A549 (cell line): ENCODE data around the gene RPE. TPM values are rescaled to one million over a fixed set of nuclear protein-coding genes. Genes with fewer than 3 reads are reported as not detected.

Experiments
- ATAC-seq, 2 experiments: fragments of 200-7000 bp in 1 of 2; fragments of >200 bp in 1 of 2; cut with Nextera tagmentation in 1 of 2; cut with Tn5 transposase in 1 of 2; 3 replicates each; pipeline versions ENCODE4 v1.8.0 to v1.9.1; 2018 to 2020; ENCODE audit warnings: mild to moderate bottlenecking in 1 of 2, moderate library complexity in 1 of 2
- CTCF ChIA-PET: fragments of 300-600 bp; sonication (Branson Sonifier 250); formaldehyde crosslinking; extraction: SDS; loops from one replicate; lab custom pipeline; 2021; ENCODE audit warnings: antibody characterized with exemption, inconsistent platforms; lab: Yijun Ruan, JAX
- POLR2A ChIA-PET: fragments of 350-600 bp; formaldehyde crosslinking; extraction: SDS; loops from one replicate; lab custom pipeline; 2021; ENCODE audit warnings: antibody characterized with exemption, inconsistent platforms; lab: Yijun Ruan, JAX
- DNase-seq, 2 experiments: peaks; one replicate each; pipeline versions ENCODE4 v3.0.0 to v3.0.0-alpha.2; 2011 to 2016; ENCODE audit warnings: low read depth in 1 of 2, low spot score in 1 of 2
- FAIRE-seq: peaks from 2 replicates; lab custom pipeline; 2011; peaks lifted over from hg19 to GRCh38; lab: Jason Lieb, UNC
- H3K27ac ChIP-seq, 2 experiments: fragments of >200 bp; sonication (Bioruptor Twin); formaldehyde crosslinking; 3 replicates each; pipeline ENCODE4 v1.5.1; 2016 to 2017
- H3K4me1 ChIP-seq: fragments of >200 bp; sonication (Bioruptor Twin); formaldehyde crosslinking; 3 replicates; pipeline ENCODE4 v1.6.1; 2016
- H3K4me2 ChIP-seq: fragments of >200 bp; sonication (Bioruptor Twin); formaldehyde crosslinking; 3 replicates; pipeline ENCODE4 v1.6.1; 2016
- H3K4me3 ChIP-seq: fragments of >200 bp; sonication (Bioruptor Twin); formaldehyde crosslinking; 3 replicates; pipeline ENCODE4 v1.5.1; 2016
- H3K9me3 ChIP-seq: fragments of >200 bp; sonication (Bioruptor Twin); formaldehyde crosslinking; 3 replicates; pipeline ENCODE4 v1.6.1; 2016
- ESRRA ChIP-seq: fragments of 150-350 bp; IDR thresholded peaks from 2 replicates; pipeline ENCODE4 v1.6.1; 2014; ENCODE audit warnings: mild to moderate bottlenecking, low read length, borderline replicate concordance
- JUN ChIP-seq, 2 experiments: fragments of >200 bp; sonication (Bioruptor Twin); formaldehyde crosslinking; IDR thresholded peaks; 2 replicates in 1 of 2; 3 replicates in 1 of 2; pipeline ENCODE4 v1.6.1; 2016 to 2017
- KDM1A ChIP-seq: fragments of 200-600 bp; sonication (generic); IDR thresholded peaks from 2 replicates; pipeline ENCODE4 v1.6.1; 2016; ENCODE audit warnings: low read depth, mild to moderate bottlenecking
- KDM5A ChIP-seq: fragments of 200-600 bp; sonication (generic); IDR thresholded peaks from 2 replicates; pipeline ENCODE4 v1.6.1; 2016; ENCODE audit warnings: antibody characterized with exemption, mild to moderate bottlenecking
- NFE2L2 ChIP-seq: fragments of 150-350 bp; conservative IDR thresholded peaks from 2 replicates; pipeline ENCODE4 v1.6.1; 2014; ENCODE audit warnings: low read length
- PHF8 ChIP-seq: fragments of 200-600 bp; sonication (generic); IDR thresholded peaks from 2 replicates; pipeline ENCODE4 v1.6.1; 2016; ENCODE audit warnings: low read depth, mild to moderate bottlenecking, antibody characterized with exemption, moderate library complexity, borderline replicate concordance
- POLR2A ChIP-seq: IDR thresholded peaks from 2 replicates; pipeline ENCODE4 v1.6.1; 2012; ENCODE audit warnings: mild to moderate bottlenecking, low read length
- POLR2AphosphoS2 ChIP-seq: conservative IDR thresholded peaks from 2 replicates; pipeline ENCODE4 v1.6.1; 2012; ENCODE audit warnings: low read length, improper control_type of control experiment, inconsistent platforms
- WGBS: methylation state at CpG from one replicate; pipeline ENCODE4 v1.1.6; 2017; ENCODE audit errors: missing lambda C conversion rate; 5-methylcytosine and 5-hydroxymethylcytosine counted together
- polyA minus RNA-seq: library from RNA; depleted of rRNA, polyadenylated mRNA; stranded (reverse); fragments of >200 nt; gene quantifications from 2 replicates; pipeline ENCODE4 v1.2.3, GENCODE V29; 2011; rRNA and poly(A)+ RNA removed
- polyA plus RNA-seq, 4 experiments: library from polyadenylated mRNA; depleted of rRNA in 3 of 4; stranded (reverse); fragments of >200 nt; fragmentation: RNase III in 1 of 4; extraction: RNeasy Plus Mini Kit Qiagen cat#74134 plus additional on column Dnase treatment in 1 of 4; gene quantifications; 2 replicates in 3 of 4; 3 replicates in 1 of 4; pipeline ENCODE4 v1.2.3, GENCODE V29; 2011 to 2017
- TF ChIP-seq, protein P1 (sequence below): fragments of 450-650 bp; IDR thresholded peaks from 2 replicates; pipeline ENCODE4 v1.6.1; 2014; ENCODE audit warnings: antibody characterized with exemption
- TF ChIP-seq, protein P2 (sequence below): IDR thresholded peaks from 2 replicates; pipeline ENCODE4 v1.6.1; 2012
- TF ChIP-seq, protein P3 (sequence below): fragments of >200 bp; sonication (Bioruptor Twin); formaldehyde crosslinking; IDR thresholded peaks from 3 replicates; pipeline ENCODE4 v1.6.1; 2016
- TF ChIP-seq, protein P4 (sequence below): IDR thresholded peaks from 2 replicates; pipeline ENCODE4 v1.6.1; 2012; ENCODE audit warnings: low read depth, borderline replicate concordance
- TF ChIP-seq, protein P5 (sequence below): fragments of 250-450 bp; sonication (Bioruptor Pico); IDR thresholded peaks from 2 replicates; pipeline ENCODE4 v1.5.0; 2020; ENCODE audit warnings: low read depth, mild to moderate bottlenecking, moderate library complexity
- TF ChIP-seq, protein P6 (sequence below): IDR thresholded peaks from 2 replicates; pipeline ENCODE4 v1.6.1; 2012

The RPE gene
- polyA plus RNA-seq (2011; rRNA removed) (116 and 118 TPM in 2 replicates), polyA plus RNA-seq (2017; fragmentation: RNase III; extraction: RNeasy Plus Mini Kit Qiagen cat#74134 plus additional on column Dnase treatment) (77.1 to 85.8 TPM (median 81.5 TPM) in 3 replicates), polyA minus RNA-seq (121 and 159 TPM in 2 replicates)
- polyA plus RNA-seq (2012; cell fraction: cytosol; rRNA removed) = 76.7 and 83.2 TPM in 2 replicates
- 77.0 and 108 TPM in 2 replicates for polyA plus RNA-seq (2012; cell fraction: nucleus; rRNA removed)

DNA sequence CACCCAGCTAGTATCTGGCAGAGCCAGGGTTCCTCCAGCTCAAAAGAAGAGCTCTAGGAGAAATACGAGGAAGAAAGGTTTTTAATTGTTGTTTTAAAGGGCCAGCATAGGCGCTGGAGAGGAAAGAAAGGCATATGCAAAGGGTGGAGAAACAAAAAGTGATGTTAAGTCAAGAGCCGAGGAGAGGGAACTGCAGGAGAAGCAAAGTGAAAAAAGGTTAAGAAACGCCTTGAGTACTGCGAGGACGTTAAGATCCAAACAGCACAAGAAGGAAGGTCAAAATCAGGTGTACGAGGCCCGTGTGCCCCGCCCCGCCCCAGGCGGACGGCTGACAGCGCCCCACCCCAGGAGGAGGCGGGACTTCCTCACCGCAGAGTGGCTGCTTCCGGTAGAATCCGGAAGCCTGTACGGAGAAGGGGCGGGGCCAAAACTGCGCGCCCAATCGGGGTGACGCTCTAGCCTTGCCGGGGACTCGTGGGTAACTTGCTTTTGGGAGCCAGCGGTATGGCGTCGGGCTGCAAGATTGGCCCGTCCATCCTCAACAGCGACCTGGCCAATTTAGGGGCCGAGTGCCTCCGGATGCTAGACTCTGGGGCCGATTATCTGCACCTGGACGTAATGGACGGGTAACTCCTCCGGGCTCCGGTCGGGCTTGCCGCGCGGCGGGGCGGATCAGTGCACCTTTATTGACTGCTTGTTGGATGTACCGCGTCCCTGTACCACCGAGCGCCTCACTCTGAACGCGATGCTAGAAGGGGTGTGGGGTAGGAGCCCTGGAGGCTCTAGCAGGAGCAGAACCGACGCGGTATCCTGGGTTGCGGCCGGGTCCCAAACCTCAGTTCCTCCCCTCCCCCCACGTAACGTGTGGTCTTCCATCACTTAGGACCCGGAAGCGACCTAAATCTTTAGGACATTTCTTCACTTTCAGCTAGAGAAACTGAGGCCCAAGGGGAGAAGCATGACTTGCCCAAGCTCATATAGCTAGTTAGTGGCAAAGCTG, at the start of gene RPE:
Gene RPE, plus strand, starts transcription at position 481 of the 1,000 bp plus-strand sequence. Its CDS starts 24 bp downstream, at position 505.
- Histone ChIP-seq H3K4me1 (peaks cover 20% of the 10 kb centered on the region; the same call in 2 of the 3 replicates), H3K4me2 (peak within 1 kb of the TSS; percentile 84), H3K4me3 (peak within 1 kb of the TSS; percentile 74), H3K27ac (peak within 1 kb of the TSS; percentile 80 to 92), H3K9me3 (no peaks in the 10 kb centered on the region)
- TF ChIP-seq KDM1A (peak; percentile 62; the same call in 1 of the 2 replicates), KDM5A (peak; percentile 70), POLR2A (peak; percentile 61), JUN (IDR thresholded peaks at IDR 0.05) (peak in 1 of 2 experiments; percentile 67; a peak in 2 of 5 replicates), ESRRA (no peak), NFE2L2 (no peak), PHF8 (peak; percentile 86; the same call in 1 of the 2 replicates)
- TF ChIP-seq, protein P1, sequence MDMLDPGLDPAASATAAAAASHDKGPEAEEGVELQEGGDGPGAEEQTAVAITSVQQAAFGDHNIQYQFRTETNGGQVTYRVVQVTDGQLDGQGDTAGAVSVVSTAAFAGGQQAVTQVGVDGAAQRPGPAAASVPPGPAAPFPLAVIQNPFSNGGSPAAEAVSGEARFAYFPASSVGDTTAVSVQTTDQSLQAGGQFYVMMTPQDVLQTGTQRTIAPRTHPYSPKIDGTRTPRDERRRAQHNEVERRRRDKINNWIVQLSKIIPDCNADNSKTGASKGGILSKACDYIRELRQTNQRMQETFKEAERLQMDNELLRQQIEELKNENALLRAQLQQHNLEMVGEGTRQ = 0 out of 2 replicates have a peak, but pooled peaks have one; percentile 12
- TF ChIP-seq, protein P2, sequence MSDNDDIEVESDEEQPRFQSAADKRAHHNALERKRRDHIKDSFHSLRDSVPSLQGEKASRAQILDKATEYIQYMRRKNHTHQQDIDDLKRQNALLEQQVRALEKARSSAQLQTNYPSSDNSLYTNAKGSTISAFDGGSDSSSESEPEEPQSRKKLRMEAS = peak; percentile 88
- TF ChIP-seq, protein P3, sequence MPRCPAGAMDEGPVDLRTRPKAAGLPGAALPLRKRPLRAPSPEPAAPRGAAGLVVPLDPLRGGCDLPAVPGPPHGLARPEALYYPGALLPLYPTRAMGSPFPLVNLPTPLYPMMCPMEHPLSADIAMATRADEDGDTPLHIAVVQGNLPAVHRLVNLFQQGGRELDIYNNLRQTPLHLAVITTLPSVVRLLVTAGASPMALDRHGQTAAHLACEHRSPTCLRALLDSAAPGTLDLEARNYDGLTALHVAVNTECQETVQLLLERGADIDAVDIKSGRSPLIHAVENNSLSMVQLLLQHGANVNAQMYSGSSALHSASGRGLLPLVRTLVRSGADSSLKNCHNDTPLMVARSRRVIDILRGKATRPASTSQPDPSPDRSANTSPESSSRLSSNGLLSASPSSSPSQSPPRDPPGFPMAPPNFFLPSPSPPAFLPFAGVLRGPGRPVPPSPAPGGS = peak; percentile 41; the same call in 2 of the 3 replicates
- TF ChIP-seq, protein P4, sequence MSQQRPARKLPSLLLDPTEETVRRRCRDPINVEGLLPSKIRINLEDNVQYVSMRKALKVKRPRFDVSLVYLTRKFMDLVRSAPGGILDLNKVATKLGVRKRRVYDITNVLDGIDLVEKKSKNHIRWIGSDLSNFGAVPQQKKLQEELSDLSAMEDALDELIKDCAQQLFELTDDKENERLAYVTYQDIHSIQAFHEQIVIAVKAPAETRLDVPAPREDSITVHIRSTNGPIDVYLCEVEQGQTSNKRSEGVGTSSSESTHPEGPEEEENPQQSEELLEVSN = peak; percentile 73
- TF ChIP-seq, protein P5, sequence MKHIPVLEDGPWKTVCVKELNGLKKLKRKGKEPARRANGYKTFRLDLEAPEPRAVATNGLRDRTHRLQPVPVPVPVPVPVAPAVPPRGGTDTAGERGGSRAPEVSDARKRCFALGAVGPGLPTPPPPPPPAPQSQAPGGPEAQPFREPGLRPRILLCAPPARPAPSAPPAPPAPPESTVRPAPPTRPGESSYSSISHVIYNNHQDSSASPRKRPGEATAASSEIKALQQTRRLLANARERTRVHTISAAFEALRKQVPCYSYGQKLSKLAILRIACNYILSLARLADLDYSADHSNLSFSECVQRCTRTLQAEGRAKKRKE (CRISPR knock-in tag) = no peak
- ATAC-seq (peak; percentile 99 to 100), FAIRE-seq (no peak), DNase-seq (peak; percentile 73 to 94)
- POLR2A ChIA-PET = no interaction called here
- CTCF ChIA-PET = no interaction called here
- WGBS = 2% methylated on average over 27 of the region's 58 CpGs

DNA sequence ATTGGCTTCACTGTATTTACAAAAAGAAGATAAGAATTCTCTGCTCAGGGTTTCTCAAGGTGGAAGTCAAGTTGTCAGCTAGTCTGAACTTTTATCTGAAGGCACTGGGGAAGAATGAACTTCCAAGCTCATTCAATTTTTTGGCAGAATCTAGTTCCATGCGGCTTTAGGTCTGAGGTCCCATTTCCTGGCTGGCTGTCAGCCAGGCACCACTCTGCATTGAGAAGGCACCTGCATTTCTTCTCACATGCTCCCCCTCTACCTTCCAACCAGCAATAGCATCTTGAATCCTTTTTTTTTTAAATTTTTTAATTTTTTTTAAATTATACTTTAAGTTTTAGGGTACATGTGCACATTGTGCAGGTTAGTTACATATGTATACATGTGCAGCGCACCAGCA, 46.2 kb upstream of the RPE start:
- H3K4me1 ChIP-seq = no peaks in the 10 kb centered on the region
- H3K27ac ChIP-seq = no peak overlapping the region
- DNase-seq = no peak
- ATAC-seq = no peak
- ChIA-PET POLR2A (no interaction called here), CTCF (interaction anchor here (1.1 kb wide), 1 partner anchor 18 kb away, joined by 3 read pairs; no protein-coding TSS in a partner anchor)
- FAIRE-seq = no peak
- 76% methylated on average over 2 of the region's 2 CpGs for WGBS
- H3K4me2 ChIP-seq = no peak overlapping the region
- TF ChIP-seq KDM1A (no peak), POLR2AphosphoS2 (no peak)
- TF ChIP-seq, protein P6, sequence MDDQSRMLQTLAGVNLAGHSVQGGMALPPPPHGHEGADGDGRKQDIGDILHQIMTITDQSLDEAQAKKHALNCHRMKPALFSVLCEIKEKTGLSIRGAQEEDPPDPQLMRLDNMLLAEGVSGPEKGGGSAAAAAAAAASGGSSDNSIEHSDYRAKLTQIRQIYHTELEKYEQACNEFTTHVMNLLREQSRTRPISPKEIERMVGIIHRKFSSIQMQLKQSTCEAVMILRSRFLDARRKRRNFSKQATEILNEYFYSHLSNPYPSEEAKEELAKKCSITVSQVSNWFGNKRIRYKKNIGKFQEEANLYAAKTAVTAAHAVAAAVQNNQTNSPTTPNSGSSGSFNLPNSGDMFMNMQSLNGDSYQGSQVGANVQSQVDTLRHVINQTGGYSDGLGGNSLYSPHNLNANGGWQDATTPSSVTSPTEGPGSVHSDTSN = no peak
- H3K4me3 ChIP-seq = no peak overlapping the region
- no peaks in the 10 kb centered on the region for H3K9me3 ChIP-seq
